A673 (cell line): Measurements from ENCODE around the gene DENND1A. TPM values are rescaled to one million over a fixed set of nuclear protein-coding genes. Genes with fewer than 3 reads are reported as not detected.
A peak's percentile ranks its signal among the peaks of the same experiment; 100 is the strongest.

Source experiments
- BruUV-seq: library from RNA; stranded (reverse); fragments of 400-500 nt; replicated peaks from 2 replicates; lab custom pipeline; 2021; lab: Mats Ljungman, UMichigan
- CTCF ChIA-PET: fragments of 300-600 bp; sonication (Branson Sonifier 250); formaldehyde crosslinking; loops from one replicate; lab custom pipeline; 2022; ENCODE audit warnings: antibody characterized with exemption; lab: Charles Lee
- POLR2A ChIA-PET: fragments of 300-600 bp; sonication (Branson Sonifier 250); formaldehyde crosslinking; loops from one replicate; lab custom pipeline; 2022; ENCODE audit warnings: antibody characterized with exemption; ENCODE audit not compliant: low non-redundant PET; lab: Charles Lee
- DNase-seq: peaks from one replicate; pipeline ENCODE4 v3.0.0-alpha.2; 2015; ENCODE audit warnings: low spot score
- H3K27ac ChIP-seq: fragments of 200-600 bp; sonication (generic); 2 replicates; pipeline ENCODE4 v1.5.1; 2016; ENCODE audit warnings: mixed run types, low read depth, mild to moderate bottlenecking, mixed read lengths, antibody characterized with exemption, low read length; ENCODE audit not compliant: poor library complexity, severe bottlenecking
- H3K27me3 ChIP-seq: fragments of 200-600 bp; sonication (generic); replicated peaks from 2 replicates; pipeline ENCODE4 v1.6.1; 2017; ENCODE audit warnings: mixed run types, low read depth, mild to moderate bottlenecking, mixed read lengths, antibody characterized with exemption, low read length; ENCODE audit not compliant: insufficient read depth, poor library complexity
- H3K36me3 ChIP-seq: fragments of 200-600 bp; sonication (generic); 2 replicates; pipeline ENCODE4 v1.6.1; 2016; ENCODE audit warnings: mixed run types, mild to moderate bottlenecking, mixed read lengths, antibody characterized with exemption, low read length; ENCODE audit not compliant: insufficient read depth, poor library complexity, severe bottlenecking
- H3K4me1 ChIP-seq: fragments of 200-600 bp; sonication (generic); 2 replicates; pipeline ENCODE4 v1.6.1; 2017; ENCODE audit warnings: mixed run types, mild to moderate bottlenecking, mixed read lengths, antibody characterized with exemption, low read length; ENCODE audit not compliant: insufficient read depth, poor library complexity, severe bottlenecking
- H3K4me3 ChIP-seq: fragments of 200-600 bp; sonication (generic); 2 replicates; pipeline ENCODE4 v1.5.1; 2016; ENCODE audit warnings: low read depth, mixed run types, mild to moderate bottlenecking, mixed read lengths, low read length; ENCODE audit not compliant: poor library complexity, severe bottlenecking
- H3K9me3 ChIP-seq: fragments of 200-600 bp; sonication (generic); 2 replicates; pipeline ENCODE4 v1.6.1; 2016; ENCODE audit warnings: mixed run types, low read depth, mild to moderate bottlenecking, mixed read lengths, antibody characterized with exemption, low read length; ENCODE audit not compliant: poor library complexity, severe bottlenecking
- EZH2 ChIP-seq: fragments of 200-600 bp; sonication (generic); IDR thresholded peaks from 2 replicates; pipeline ENCODE4 v1.6.1; 2017; ENCODE audit warnings: borderline replicate concordance, low read depth, mild to moderate bottlenecking, mixed read lengths, antibody characterized with exemption, low read length; ENCODE audit not compliant: poor library complexity, severe bottlenecking
- intact Hi-C: fragments of 100-400 bp; cut with micrococcal nuclease; formaldehyde crosslinking; loops from one replicate; pipeline ENCODE4 v1.10.0; 2022; ENCODE audit not compliant: unreplicated experiment
- total RNA-seq: library from RNA; stranded (reverse); gene quantifications from 2 replicates; pipeline ENCODE4 v1.2.3, GENCODE V29; 2021
- TF ChIP-seq, protein P1 (sequence below): fragments of 300-800, 200-600 bp; sonication (generic); conservative IDR thresholded peaks from 2 replicates; pipeline ENCODE4 v1.5.1; 2017; ENCODE audit warnings: low read depth, mild to moderate bottlenecking, antibody characterized with exemption, low read length, moderate library complexity, mixed read lengths

DENND1A gene
- total RNA-seq, 1 experiment from 2014 or later = 12.0 TPM

GRCh38 chr9:123552530-123552929 is 377.4 kb downstream of the DENND1A start:
- POLR2A ChIA-PET = no interaction called here
- BruUV-seq = no TSS peak
- H3K9me3 ChIP-seq = no peaks in the 10 kb centered on the region
- no peak overlapping the region for H3K4me3 ChIP-seq
- CTCF ChIA-PET = no interaction called here
- H3K27ac ChIP-seq = no peak overlapping the region
- DNase-seq = no peak
- H3K36me3 ChIP-seq = no peaks in the 10 kb centered on the region
- TF ChIP-seq EZH2 = no peak
- TF ChIP-seq, protein P1, sequence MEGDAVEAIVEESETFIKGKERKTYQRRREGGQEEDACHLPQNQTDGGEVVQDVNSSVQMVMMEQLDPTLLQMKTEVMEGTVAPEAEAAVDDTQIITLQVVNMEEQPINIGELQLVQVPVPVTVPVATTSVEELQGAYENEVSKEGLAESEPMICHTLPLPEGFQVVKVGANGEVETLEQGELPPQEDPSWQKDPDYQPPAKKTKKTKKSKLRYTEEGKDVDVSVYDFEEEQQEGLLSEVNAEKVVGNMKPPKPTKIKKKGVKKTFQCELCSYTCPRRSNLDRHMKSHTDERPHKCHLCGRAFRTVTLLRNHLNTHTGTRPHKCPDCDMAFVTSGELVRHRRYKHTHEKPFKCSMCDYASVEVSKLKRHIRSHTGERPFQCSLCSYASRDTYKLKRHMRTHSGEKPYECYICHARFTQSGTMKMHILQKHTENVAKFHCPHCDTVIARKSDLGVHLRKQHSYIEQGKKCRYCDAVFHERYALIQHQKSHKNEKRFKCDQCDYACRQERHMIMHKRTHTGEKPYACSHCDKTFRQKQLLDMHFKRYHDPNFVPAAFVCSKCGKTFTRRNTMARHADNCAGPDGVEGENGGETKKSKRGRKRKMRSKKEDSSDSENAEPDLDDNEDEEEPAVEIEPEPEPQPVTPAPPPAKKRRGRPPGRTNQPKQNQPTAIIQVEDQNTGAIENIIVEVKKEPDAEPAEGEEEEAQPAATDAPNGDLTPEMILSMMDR = no peak
- no peaks in the 10 kb centered on the region for H3K4me1 ChIP-seq
- H3K27me3 ChIP-seq = no peaks in the 10 kb centered on the region
- intact Hi-C loops = no loop called here

DNA sequence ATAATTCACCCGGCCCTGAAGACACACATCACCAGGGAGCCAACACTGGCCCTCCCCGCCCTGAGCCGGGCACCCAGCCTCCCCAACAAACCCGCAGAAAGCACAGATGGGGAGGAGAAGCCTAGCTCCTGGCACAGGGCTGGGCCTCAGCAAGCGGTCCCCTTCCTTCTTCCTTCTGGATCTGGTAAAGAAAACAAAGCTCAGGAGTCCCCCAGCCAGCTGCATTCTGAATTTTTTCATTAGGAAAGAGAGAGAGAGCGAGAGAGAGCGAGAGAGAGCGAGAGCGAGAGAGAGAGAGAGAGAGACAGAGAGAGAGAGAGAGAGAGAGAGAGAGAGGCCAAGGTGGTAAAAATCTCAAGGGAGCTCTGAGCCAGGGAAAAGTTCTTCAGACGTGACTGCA is 378.2 kb downstream of the DENND1A start:
- H3K27ac ChIP-seq = no peak overlapping the region
- H3K27me3 ChIP-seq = no peaks in the 10 kb centered on the region
- POLR2A ChIA-PET = interaction anchor here (0.6 kb wide), 1 partner anchor 837 kb away, joined by 3 read pairs; no protein-coding TSS in a partner anchor
- no peak for DNase-seq
- no peaks in the 10 kb centered on the region for H3K9me3 ChIP-seq
- H3K4me1 ChIP-seq = no peaks in the 10 kb centered on the region
- intact Hi-C loops = no loop called here
- no peaks in the 10 kb centered on the region for H3K36me3 ChIP-seq
- no peak for TF ChIP-seq EZH2
- TF ChIP-seq, protein P1 = no peak
- CTCF ChIA-PET = no interaction called here
- H3K4me3 ChIP-seq = no peak overlapping the region
- BruUV-seq = no TSS peak

GRCh38 chr9:123550797-123551196 is 379.1 kb downstream of the DENND1A start:
- CTCF ChIA-PET = no interaction called here
- no peaks in the 10 kb centered on the region for H3K36me3 ChIP-seq
- intact Hi-C loops = no loop called here
- no peaks in the 10 kb centered on the region for H3K27me3 ChIP-seq
- TF ChIP-seq, protein P1 = no peak
- no peak for TF ChIP-seq EZH2
- POLR2A ChIA-PET = no interaction called here
- H3K9me3 ChIP-seq = no peaks in the 10 kb centered on the region
- no peak overlapping the region for H3K4me3 ChIP-seq
- BruUV-seq = no TSS peak
- peak; percentile 9 for DNase-seq
- no peaks in the 10 kb centered on the region for H3K4me1 ChIP-seq
- H3K27ac ChIP-seq = no peak overlapping the region
